GM19468 (cell line): ENCODE results near the gene CGRRF1.

ENCODE experiments used
- ATAC-seq: cut with Tn5 transposase; IDR thresholded peaks from one replicate; pipeline ENCODE4 v1.9.1; 2021; ENCODE audit warnings: mild to moderate bottlenecking, moderate library complexity, moderate number of reproducible peaks; ENCODE audit not compliant: unreplicated experiment; ENCODE audit errors: extremely low read depth

The CGRRF1 gene

GRCh38 chr14:54535126-54535525 lies 25.4 kb downstream of the CGRRF1 start:
- ATAC-seq, result no peak

GRCh38 chr14:54535646-54536045 lies 25.9 kb downstream of the CGRRF1 start:
- ATAC-seq, result no peak

- ATAC-seq, result no peak
These were observed 27.9 kb downstream of the CGRRF1 start for GRCh38 chr14:54537651-54538050.

GRCh38 chr14:54538055-54538454 lies 28.3 kb downstream of the CGRRF1 start:
- ATAC-seq, result no peak

- ATAC-seq, result no peak
These were observed 37.9 kb downstream of the CGRRF1 start for GRCh38 chr14:54547583-54547982.

- no peak for ATAC-seq
These were observed 38.8 kb downstream of the CGRRF1 start for GRCh38 chr14:54548491-54548890.

- no peak for ATAC-seq
These were observed 40.2 kb downstream of the CGRRF1 start for GRCh38 chr14:54549862-54550261.

- ATAC-seq, result no peak
These were observed 40.8 kb downstream of the CGRRF1 start for GRCh38 chr14:54550514-54550913.

- no peak for ATAC-seq
These were observed 44.7 kb downstream of the CGRRF1 start for GRCh38 chr14:54554401-54554800.

- ATAC-seq, result no peak
These were observed 45.9 kb downstream of the CGRRF1 start for GRCh38 chr14:54555651-54556050.

GRCh38 chr14:54556535-54556934 lies 46.8 kb downstream of the CGRRF1 start:
- ATAC-seq, result no peak

GRCh38 chr14:54562334-54562733 lies 52.6 kb downstream of the CGRRF1 start:
- ATAC-seq, result no peak

GRCh38 chr14:54564071-54564867 lies 54.6 kb downstream of the CGRRF1 start:
- no peak for ATAC-seq

GRCh38 chr14:54564868-54565784 lies 55.4 kb downstream of the CGRRF1 start:
- ATAC-seq, result no peak

- peak; percentile 58 for ATAC-seq
These were observed 56.2 kb downstream of the CGRRF1 start for GRCh38 chr14:54565785-54566409.

GRCh38 chr14:54566410-54567223 lies 56.9 kb downstream of the CGRRF1 start, which contains the start of gene SAMD4A:
Gene SAMD4A (plus strand): TSS chr14:54567128. CDS start chr14:54567917, 789 bp downstream.
- peak; percentile 12 for ATAC-seq

- ATAC-seq, result no peak
These were observed 57.5 kb downstream of the CGRRF1 start for GRCh38 chr14:54567224-54567638.

GRCh38 chr14:54567639-54568561 lies 58.2 kb downstream of the CGRRF1 start:
- no peak for ATAC-seq
